SK-N-SH (cell line): ENCODE results near the gene ABO. TPM values are rescaled to one million over a fixed set of nuclear protein-coding genes. Genes with fewer than 3 reads are reported as not detected.
"Not testable (repeated sequence)": the region's sequence is repeated elsewhere in the genome, so short reads cannot be mapped to it uniquely, and the experiment has no call there.

Experiments
- CTCF ChIA-PET: fragments of 300-600, 350-600 bp; formaldehyde crosslinking; extraction: SDS; loops from one replicate; lab custom pipeline; 2021; lab: Yijun Ruan, JAX
- POLR2A ChIA-PET: fragments of 350-600 bp; sonication (Branson Sonifier 250); formaldehyde crosslinking; extraction: SDS; loops from one replicate; lab custom pipeline; 2020; ENCODE audit warnings: antibody characterized with exemption, inconsistent platforms; lab: Yijun Ruan, JAX
- DNase-seq: peaks from one replicate; pipeline ENCODE4 v3.0.0; 2012
- H2AFZ ChIP-seq: fragments of 200-600 bp; sonication (generic); 2 replicates; pipeline ENCODE4 v1.8.1; 2016; ENCODE audit warnings: antibody characterized with exemption, mild to moderate bottlenecking, low read depth
- H3F3A ChIP-seq: fragments of 200-600 bp; sonication (generic); replicated peaks from 2 replicates; pipeline ENCODE3; 2016; ENCODE audit warnings: antibody characterized with exemption, mild to moderate bottlenecking; ENCODE audit not compliant: insufficient read depth
- H3K27ac ChIP-seq, 2 experiments: fragments of 200-500 bp in 1 of 2; fragments of 200-600 bp in 1 of 2; sonication (Bioruptor generic) in 1 of 2; sonication (generic), shearing (Covaris generic) in 1 of 2; 2 replicates each; pipeline versions ENCODE4 v1.5.1 to v1.6.1; 2014 to 2016; ENCODE audit warnings: low read depth in 2 of 2, inconsistent platforms in 1 of 2, low read length in 1 of 2, mild to moderate bottlenecking in 1 of 2, mixed read lengths in 1 of 2
- H3K27me3 ChIP-seq: fragments of 200-600 bp; sonication (generic), shearing (Covaris generic); 2 replicates; pipeline ENCODE4 v1.6.1; 2016; ENCODE audit warnings: mixed run types; ENCODE audit not compliant: insufficient read depth
- H3K36me3 ChIP-seq, 2 experiments: fragments of 200-500 bp in 1 of 2; fragments of 200-600 bp in 1 of 2; sonication (Bioruptor generic) in 1 of 2; sonication (generic) in 1 of 2; replicated peaks in 1 of 2; 2 replicates each; pipeline versions ENCODE3 to v1.5.1; 2014 to 2016; ENCODE audit warnings: low read length in 1 of 2, mild to moderate bottlenecking in 1 of 2; ENCODE audit not compliant: insufficient read depth in 2 of 2, control insufficient read depth in 1 of 2
- H3K4me1 ChIP-seq, 2 experiments: fragments of 200-500 bp in 1 of 2; fragments of 200-600 bp in 1 of 2; sonication (Bioruptor generic) in 1 of 2; sonication (generic), shearing (Covaris generic) in 1 of 2; 2 replicates each; pipeline versions ENCODE4 v1.5.1 to v1.6.1; 2014 to 2016; ENCODE audit warnings: low read depth in 1 of 2, low read length in 1 of 2, mixed run types in 1 of 2; ENCODE audit not compliant: insufficient read depth in 2 of 2, control insufficient read depth in 1 of 2
- H3K4me2 ChIP-seq: fragments of 200-600 bp; sonication (generic), shearing (Covaris generic); 2 replicates; pipeline ENCODE4 v1.6.1; 2017; ENCODE audit warnings: mixed run types
- H3K4me3 ChIP-seq, 2 experiments: fragments of 200-500 bp in 1 of 2; fragments of 200-600 bp in 1 of 2; sonication (Bioruptor generic) in 1 of 2; sonication (generic), shearing (Covaris generic) in 1 of 2; 2 replicates each; pipeline versions ENCODE4 v1.5.1 to v1.8.1; 2014 to 2016; ENCODE audit warnings: low read depth in 2 of 2, inconsistent platforms in 1 of 2, low read length in 1 of 2, mild to moderate bottlenecking in 1 of 2, mixed read lengths in 1 of 2, moderate library complexity in 1 of 2
- H3K79me2 ChIP-seq: fragments of 200-600 bp; sonication (generic); 2 replicates; pipeline ENCODE4 v1.8.1; 2017; ENCODE audit warnings: mild to moderate bottlenecking; ENCODE audit not compliant: insufficient read depth
- H3K9ac ChIP-seq: fragments of 200-600 bp; sonication (generic); 2 replicates; pipeline ENCODE4 v1.6.1; 2017; ENCODE audit warnings: mixed run types
- H3K9me2 ChIP-seq: fragments of 200-600 bp; sonication (generic); 2 replicates; pipeline ENCODE4 v1.6.1; 2017; ENCODE audit warnings: mixed run types
- H3K9me3 ChIP-seq: fragments of 200-600 bp; sonication (generic); 2 replicates; pipeline ENCODE4 v1.6.1; 2017; ENCODE audit warnings: mixed run types, mild to moderate bottlenecking, moderate library complexity
- H4K20me1 ChIP-seq: fragments of 200-600 bp; sonication (generic); 2 replicates; pipeline ENCODE4 v1.6.1; 2017; ENCODE audit warnings: mild to moderate bottlenecking, mixed run types; ENCODE audit not compliant: insufficient read depth
- JUND ChIP-seq: IDR thresholded peaks from 2 replicates; pipeline ENCODE4 v1.4.0; 2012
- MAX ChIP-seq: IDR thresholded peaks from 2 replicates; pipeline ENCODE4 v1.4.0; 2012; ENCODE audit warnings: low read depth
- MEF2A ChIP-seq: IDR thresholded peaks from 2 replicates; pipeline ENCODE4 v1.4.0; 2012; ENCODE audit warnings: low read depth, borderline replicate concordance
- NFIC ChIP-seq: IDR thresholded peaks from 2 replicates; pipeline ENCODE4 v1.4.0; 2012; ENCODE audit warnings: borderline replicate concordance
- RAD21 ChIP-seq: IDR thresholded peaks from 2 replicates; pipeline ENCODE4 v1.6.1; 2012; ENCODE audit warnings: mild to moderate bottlenecking, low read length
- RCOR1 ChIP-seq: fragments of 150-350 bp; IDR thresholded peaks from 2 replicates; pipeline ENCODE4 v1.6.1; 2017; ENCODE audit warnings: antibody characterized with exemption, low read length
- RFX5 ChIP-seq: IDR thresholded peaks from 2 replicates; pipeline ENCODE4 v1.6.1; 2012; ENCODE audit warnings: mild to moderate bottlenecking, improper control_type of control experiment, low read length
- RXRA ChIP-seq: IDR thresholded peaks from 2 replicates; pipeline ENCODE4 v1.4.0; 2012; ENCODE audit warnings: low read depth, mild to moderate bottlenecking, borderline replicate concordance
- SIN3A ChIP-seq: IDR thresholded peaks from 2 replicates; pipeline ENCODE4 v1.6.1; 2012; ENCODE audit warnings: low read depth, mild to moderate bottlenecking, low read length, moderate library complexity, borderline replicate concordance
- TEAD4 ChIP-seq: IDR thresholded peaks from 2 replicates; pipeline ENCODE4 v1.4.0; 2012; ENCODE audit warnings: mild to moderate bottlenecking, borderline replicate concordance; ENCODE audit not compliant: insufficient read depth
- USF2 ChIP-seq: fragments of 150-350 bp; IDR thresholded peaks from 2 replicates; pipeline ENCODE4 v1.6.1; 2017; ENCODE audit warnings: antibody characterized with exemption, low read length, low read depth, borderline replicate concordance
- YY1 ChIP-seq: IDR thresholded peaks from 2 replicates; pipeline ENCODE4 v1.4.0; 2012; ENCODE audit warnings: low read depth, mild to moderate bottlenecking
- WGBS: methylation state at CpG from one replicate; pipeline ENCODE4 v1.1.6; 2017; ENCODE audit warnings: low lambda C conversion rate; 5-methylcytosine and 5-hydroxymethylcytosine counted together
- polyA plus RNA-seq, 3 experiments: library from polyadenylated mRNA; depleted of rRNA; stranded (reverse); fragments of >200 nt; gene quantifications; 2 replicates each; pipeline ENCODE4 v1.2.3, GENCODE V29; 2012
- TF ChIP-seq, protein P1 (sequence below): fragments of 150-350 bp; IDR thresholded peaks from 2 replicates; pipeline ENCODE4 v1.6.1; 2016; ENCODE audit warnings: mild to moderate bottlenecking, low read depth, low read length
- TF ChIP-seq, protein P2 (sequence below): IDR thresholded peaks from 2 replicates; pipeline ENCODE4 v1.6.1; 2012; ENCODE audit warnings: mild to moderate bottlenecking, low read depth, low read length, moderate library complexity

The ABO gene
- polyA plus RNA-seq, 1 of the 3 experiments (the other 2 are of a cell fraction): not detected

DNA sequence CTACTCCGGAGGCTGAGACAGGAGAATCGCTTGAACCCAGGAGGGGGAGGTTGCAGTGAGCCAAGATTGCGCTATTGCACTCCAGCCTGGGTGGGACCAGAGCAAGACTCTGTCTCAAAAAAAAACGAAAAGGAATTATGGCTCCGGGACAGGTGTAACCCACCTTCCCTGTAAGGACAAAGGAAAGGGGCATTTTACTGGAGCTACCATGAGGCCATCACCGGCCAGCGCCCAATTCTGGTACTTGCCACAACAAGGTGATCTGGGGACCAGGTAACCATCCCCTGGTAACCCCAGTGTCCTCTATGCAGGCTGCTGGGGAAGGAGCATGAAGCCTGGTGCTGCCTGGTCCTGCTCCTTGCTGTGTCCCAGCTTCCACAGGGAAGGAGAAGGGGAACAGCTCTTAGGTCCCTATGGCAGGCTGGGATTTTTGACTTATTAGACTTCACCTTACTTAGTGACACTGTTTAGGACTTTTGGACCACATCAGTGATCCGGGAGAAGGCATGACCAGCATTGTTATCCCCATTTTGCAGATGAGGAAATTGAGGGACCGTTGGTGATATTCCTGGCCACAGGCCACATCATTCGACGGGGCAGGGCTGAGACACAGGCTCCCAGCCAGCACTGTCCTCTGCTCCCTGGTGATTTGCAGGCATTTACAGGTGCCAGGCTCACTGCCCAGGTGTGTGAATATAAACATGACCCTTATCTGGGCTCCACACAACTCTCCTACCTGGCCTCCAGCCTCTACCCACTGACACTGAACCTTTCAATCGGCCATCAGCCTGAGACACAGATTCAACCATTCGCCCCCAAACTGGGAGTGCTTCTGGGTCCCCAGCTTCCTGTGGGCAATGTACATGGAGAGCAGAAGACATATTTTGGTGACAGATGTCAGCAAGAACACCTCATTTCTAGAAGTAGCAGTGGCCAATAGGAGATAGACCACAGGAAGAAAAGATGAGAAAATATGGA lies 26.5 kb upstream of the ABO start:
- Histone ChIP-seq H3K9me2 (no peaks in the 10 kb centered on the region), H4K20me1 (no peaks in the 10 kb centered on the region), H3K4me1 (no peaks in the 10 kb centered on the region), H3K9me3 (no peaks in the 10 kb centered on the region), H3K4me2 (no peak overlapping the region), H2AFZ (no peak overlapping the region), H3K27ac (no peak overlapping the region), H3K27me3 (peaks cover 24% of the 10 kb centered on the region; the same call in 1 of the 2 replicates), H3K36me3 (no peaks in the 10 kb centered on the region), H3K4me3 (no peak overlapping the region), H3F3A (no peaks in the 10 kb centered on the region), H3K9ac (no peak overlapping the region), H3K79me2 (no peaks in the 10 kb centered on the region)
- no peak for DNase-seq
- TF ChIP-seq NFIC: no peak
- CTCF ChIA-PET: no interaction called here
- POLR2A ChIA-PET: no interaction called here
- WGBS: 45% methylated on average over 8 of the region's 13 CpGs

- H3K9ac ChIP-seq, H3K27ac ChIP-seq, H2AFZ ChIP-seq, CTCF ChIA-PET, H3K4me2 ChIP-seq, H3F3A ChIP-seq, POLR2A ChIA-PET, H3K9me2 ChIP-seq, H3K4me1 ChIP-seq, H3K36me3 ChIP-seq, H3K79me2 ChIP-seq, H3K4me3 ChIP-seq, H4K20me1 ChIP-seq, H3K9me3 ChIP-seq, DNase-seq: not testable (repeated sequence)
- H3K27me3 ChIP-seq: peaks cover 30% of the 10 kb centered on the region; the same call in 1 of the 2 replicates
- WGBS: 9% methylated on average over 6 of the region's 16 CpGs
Observed at GRCh38 chr9:133299996-133300395, 25.0 kb upstream of the ABO start.

DNA sequence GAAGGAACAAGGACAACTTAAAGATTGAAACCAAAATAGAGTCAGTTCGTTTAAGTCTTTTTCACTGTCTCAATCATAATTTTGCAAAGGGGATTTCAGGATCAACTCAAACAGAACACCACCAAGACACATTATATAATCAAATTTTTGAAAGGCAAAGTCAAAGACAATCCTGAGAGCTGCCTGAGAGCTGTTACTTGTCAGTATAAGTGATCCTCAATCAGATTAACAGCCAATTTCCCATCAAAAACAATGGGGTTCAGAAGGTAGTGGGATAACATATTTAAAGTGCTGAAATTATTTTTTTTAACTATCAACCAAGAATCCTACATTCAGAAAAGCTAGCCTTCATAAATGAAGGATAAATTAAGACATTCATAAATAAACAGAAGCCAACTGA lies 19.3 kb upstream of the ABO start:
- Histone ChIP-seq H3K27me3 (peaks cover 24% of the 10 kb centered on the region; the same call in 1 of the 2 replicates), H4K20me1 (no peaks in the 10 kb centered on the region), H3K79me2 (no peaks in the 10 kb centered on the region), H3K9me3 (no peaks in the 10 kb centered on the region; the same call in 1 of the 2 replicates), H3K27ac (no peak overlapping the region), H3K9me2 (no peaks in the 10 kb centered on the region), H3K4me1 (no peaks in the 10 kb centered on the region), H3F3A (no peaks in the 10 kb centered on the region), H3K36me3 (no peaks in the 10 kb centered on the region), H3K4me2 (no peak overlapping the region), H3K4me3 (no peak overlapping the region), H3K9ac (no peak overlapping the region), H2AFZ (no peak overlapping the region)
- ChIA-PET POLR2A (no interaction called here), CTCF (no interaction called here)
- 0% methylated on average over 1 of the region's 1 CpG for WGBS
- DNase-seq: no peak
- TF ChIP-seq SIN3A: no peak
- TF ChIP-seq MAX: no peak
- TF ChIP-seq, protein P1, sequence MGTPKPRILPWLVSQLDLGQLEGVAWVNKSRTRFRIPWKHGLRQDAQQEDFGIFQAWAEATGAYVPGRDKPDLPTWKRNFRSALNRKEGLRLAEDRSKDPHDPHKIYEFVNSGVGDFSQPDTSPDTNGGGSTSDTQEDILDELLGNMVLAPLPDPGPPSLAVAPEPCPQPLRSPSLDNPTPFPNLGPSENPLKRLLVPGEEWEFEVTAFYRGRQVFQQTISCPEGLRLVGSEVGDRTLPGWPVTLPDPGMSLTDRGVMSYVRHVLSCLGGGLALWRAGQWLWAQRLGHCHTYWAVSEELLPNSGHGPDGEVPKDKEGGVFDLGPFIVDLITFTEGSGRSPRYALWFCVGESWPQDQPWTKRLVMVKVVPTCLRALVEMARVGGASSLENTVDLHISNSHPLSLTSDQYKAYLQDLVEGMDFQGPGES: no peak
- TF ChIP-seq YY1: no peak
- TF ChIP-seq, protein P2, sequence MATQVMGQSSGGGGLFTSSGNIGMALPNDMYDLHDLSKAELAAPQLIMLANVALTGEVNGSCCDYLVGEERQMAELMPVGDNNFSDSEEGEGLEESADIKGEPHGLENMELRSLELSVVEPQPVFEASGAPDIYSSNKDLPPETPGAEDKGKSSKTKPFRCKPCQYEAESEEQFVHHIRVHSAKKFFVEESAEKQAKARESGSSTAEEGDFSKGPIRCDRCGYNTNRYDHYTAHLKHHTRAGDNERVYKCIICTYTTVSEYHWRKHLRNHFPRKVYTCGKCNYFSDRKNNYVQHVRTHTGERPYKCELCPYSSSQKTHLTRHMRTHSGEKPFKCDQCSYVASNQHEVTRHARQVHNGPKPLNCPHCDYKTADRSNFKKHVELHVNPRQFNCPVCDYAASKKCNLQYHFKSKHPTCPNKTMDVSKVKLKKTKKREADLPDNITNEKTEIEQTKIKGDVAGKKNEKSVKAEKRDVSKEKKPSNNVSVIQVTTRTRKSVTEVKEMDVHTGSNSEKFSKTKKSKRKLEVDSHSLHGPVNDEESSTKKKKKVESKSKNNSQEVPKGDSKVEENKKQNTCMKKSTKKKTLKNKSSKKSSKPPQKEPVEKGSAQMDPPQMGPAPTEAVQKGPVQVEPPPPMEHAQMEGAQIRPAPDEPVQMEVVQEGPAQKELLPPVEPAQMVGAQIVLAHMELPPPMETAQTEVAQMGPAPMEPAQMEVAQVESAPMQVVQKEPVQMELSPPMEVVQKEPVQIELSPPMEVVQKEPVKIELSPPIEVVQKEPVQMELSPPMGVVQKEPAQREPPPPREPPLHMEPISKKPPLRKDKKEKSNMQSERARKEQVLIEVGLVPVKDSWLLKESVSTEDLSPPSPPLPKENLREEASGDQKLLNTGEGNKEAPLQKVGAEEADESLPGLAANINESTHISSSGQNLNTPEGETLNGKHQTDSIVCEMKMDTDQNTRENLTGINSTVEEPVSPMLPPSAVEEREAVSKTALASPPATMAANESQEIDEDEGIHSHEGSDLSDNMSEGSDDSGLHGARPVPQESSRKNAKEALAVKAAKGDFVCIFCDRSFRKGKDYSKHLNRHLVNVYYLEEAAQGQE: no peak
- TF ChIP-seq RFX5: no peak
- TF ChIP-seq JUND: no peak
- TF ChIP-seq RAD21: no peak
- no peak for TF ChIP-seq TEAD4
- no peak for TF ChIP-seq MEF2A
- TF ChIP-seq USF2: no peak
- no peak for TF ChIP-seq RXRA
- no peak for TF ChIP-seq RCOR1
